Brain microvascular endothelial cell (primary cell): ENCODE data around the gene REPS2.

Experiments used
- DNase-seq: peaks from one replicate; pipeline ENCODE4 v3.0.0-alpha.2; 2020
- H3K27ac ChIP-seq: fragments of 250-450 bp; sonication (Bioruptor Pico); 2 replicates; pipeline ENCODE4 v1.5.1; 2020; ENCODE audit warnings: mild to moderate bottlenecking, moderate library complexity
- H3K27me3 ChIP-seq: fragments of 250-450 bp; sonication (Bioruptor Pico); replicated peaks from 2 replicates; pipeline ENCODE4 v1.5.1; 2020; ENCODE audit warnings: mild to moderate bottlenecking
- H3K36me3 ChIP-seq: fragments of 250-450 bp; sonication (Bioruptor Pico); replicated peaks from 2 replicates; pipeline ENCODE4 v1.5.1; 2020; ENCODE audit warnings: mild to moderate bottlenecking
- H3K4me3 ChIP-seq: 2 replicates; pipeline ENCODE4 v1.5.1; 2011; ENCODE audit warnings: low read depth, mild to moderate bottlenecking, control low read depth, low read length, moderate library complexity
- in situ Hi-C: cut with HindIII; loops from 2 replicates; pipeline ENCODE4 v1.10.0; 2017; ENCODE audit warnings: low sequenced_read_pairs, low pct_ligation_motif_present
- TF ChIP-seq, protein P1 (sequence below): IDR thresholded peaks from 2 replicates; pipeline ENCODE4 v1.5.1; 2011; ENCODE audit warnings: low read depth, mild to moderate bottlenecking, moderate library complexity, low read length, control low read depth, inconsistent platforms; ENCODE audit errors: missing control alignments

REPS2 gene

DNA sequence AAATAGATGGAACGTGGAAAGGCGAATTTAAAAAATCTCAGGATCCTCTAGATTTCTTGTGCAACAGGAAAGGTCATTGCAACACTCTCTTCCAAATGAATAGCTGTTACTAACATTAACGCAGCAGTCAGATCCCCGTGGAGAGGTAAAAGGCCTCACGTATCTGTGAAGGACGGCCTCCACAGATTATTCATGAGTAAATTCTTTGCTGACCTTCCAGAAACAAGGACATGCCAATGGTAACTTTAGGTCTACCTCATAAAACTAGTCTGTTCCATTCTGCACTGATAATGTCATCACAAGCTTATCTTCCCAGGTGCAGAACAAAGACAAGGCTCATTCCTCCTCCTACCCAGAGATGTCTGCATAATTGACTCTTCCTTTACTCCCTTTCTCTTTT is 16.1 kb upstream of the REPS2 start:
- Histone ChIP-seq H3K36me3 (no peaks in the 10 kb centered on the region), H3K27ac (no peak overlapping the region), H3K27me3 (no peaks in the 10 kb centered on the region), H3K4me3 (no peak overlapping the region)
- DNase-seq, result no peak
- in situ Hi-C loops, result no loop called here
- TF ChIP-seq, protein P1, sequence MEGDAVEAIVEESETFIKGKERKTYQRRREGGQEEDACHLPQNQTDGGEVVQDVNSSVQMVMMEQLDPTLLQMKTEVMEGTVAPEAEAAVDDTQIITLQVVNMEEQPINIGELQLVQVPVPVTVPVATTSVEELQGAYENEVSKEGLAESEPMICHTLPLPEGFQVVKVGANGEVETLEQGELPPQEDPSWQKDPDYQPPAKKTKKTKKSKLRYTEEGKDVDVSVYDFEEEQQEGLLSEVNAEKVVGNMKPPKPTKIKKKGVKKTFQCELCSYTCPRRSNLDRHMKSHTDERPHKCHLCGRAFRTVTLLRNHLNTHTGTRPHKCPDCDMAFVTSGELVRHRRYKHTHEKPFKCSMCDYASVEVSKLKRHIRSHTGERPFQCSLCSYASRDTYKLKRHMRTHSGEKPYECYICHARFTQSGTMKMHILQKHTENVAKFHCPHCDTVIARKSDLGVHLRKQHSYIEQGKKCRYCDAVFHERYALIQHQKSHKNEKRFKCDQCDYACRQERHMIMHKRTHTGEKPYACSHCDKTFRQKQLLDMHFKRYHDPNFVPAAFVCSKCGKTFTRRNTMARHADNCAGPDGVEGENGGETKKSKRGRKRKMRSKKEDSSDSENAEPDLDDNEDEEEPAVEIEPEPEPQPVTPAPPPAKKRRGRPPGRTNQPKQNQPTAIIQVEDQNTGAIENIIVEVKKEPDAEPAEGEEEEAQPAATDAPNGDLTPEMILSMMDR, result no peak

DNA sequence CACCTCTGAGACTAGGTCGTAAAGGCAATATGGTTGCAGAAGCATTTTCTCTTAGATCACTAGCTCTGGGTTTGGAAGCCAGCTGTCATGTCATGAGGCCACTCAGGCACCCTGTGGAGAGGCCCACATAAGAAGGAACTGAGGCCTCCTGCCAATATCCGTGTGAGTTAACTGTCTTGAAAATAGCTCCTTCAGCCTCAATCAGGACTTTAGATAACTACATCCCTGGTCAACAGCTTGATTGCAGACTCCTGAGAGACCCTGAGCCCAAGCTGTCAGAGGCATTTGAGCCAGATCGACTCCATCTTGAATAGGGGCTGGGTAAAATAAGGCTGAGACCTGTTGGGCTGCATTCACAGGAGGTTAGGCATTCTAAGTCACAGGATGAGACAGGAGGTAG is 15.1 kb upstream of the REPS2 start:
- Histone ChIP-seq H3K27me3 (no peaks in the 10 kb centered on the region), H3K27ac (no peak overlapping the region), H3K4me3 (no peak overlapping the region), H3K36me3 (no peaks in the 10 kb centered on the region)
- TF ChIP-seq, protein P1, result no peak
- DNase-seq, result no peak
- in situ Hi-C loops, result no loop called here

DNA sequence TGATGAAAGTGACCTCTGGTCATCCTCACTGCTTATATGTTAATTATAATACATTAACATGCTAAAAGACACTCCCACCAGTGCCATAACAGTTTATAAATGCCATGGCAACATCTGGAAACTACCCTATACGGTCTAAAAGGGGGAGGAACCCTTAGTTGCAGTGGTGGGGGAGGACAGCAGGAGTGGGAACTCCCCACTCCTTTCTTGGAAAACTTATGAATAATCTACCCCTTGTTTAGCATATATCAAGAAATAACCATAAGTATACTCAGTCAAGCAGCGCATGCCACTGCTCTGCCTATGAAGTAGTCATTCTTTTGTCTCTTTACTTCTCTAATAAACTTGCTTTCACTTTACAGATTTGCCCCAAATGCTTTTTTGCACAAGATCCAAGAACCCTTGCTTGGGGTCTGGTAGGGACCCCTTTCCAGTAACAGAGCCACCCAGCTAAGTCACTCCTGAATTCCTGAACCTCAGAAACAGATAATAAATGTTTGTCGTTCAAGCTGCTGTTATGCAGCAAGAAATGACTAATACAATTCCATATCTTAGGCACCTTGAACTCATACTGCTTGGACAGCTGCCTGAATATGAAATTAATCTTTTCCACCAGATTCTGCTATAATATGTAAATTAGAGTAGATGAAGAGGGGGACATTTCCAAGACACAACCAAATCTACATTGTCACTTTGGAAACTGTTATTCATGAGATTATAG is 14.4 kb upstream of the REPS2 start:
- H3K4me3 ChIP-seq, result no peak overlapping the region
- TF ChIP-seq, protein P1, result no peak
- DNase-seq, result no peak
- H3K36me3 ChIP-seq, result no peaks in the 10 kb centered on the region
- H3K27ac ChIP-seq, result no peak overlapping the region
- in situ Hi-C loops, result no loop called here
- no peaks in the 10 kb centered on the region for H3K27me3 ChIP-seq

DNA sequence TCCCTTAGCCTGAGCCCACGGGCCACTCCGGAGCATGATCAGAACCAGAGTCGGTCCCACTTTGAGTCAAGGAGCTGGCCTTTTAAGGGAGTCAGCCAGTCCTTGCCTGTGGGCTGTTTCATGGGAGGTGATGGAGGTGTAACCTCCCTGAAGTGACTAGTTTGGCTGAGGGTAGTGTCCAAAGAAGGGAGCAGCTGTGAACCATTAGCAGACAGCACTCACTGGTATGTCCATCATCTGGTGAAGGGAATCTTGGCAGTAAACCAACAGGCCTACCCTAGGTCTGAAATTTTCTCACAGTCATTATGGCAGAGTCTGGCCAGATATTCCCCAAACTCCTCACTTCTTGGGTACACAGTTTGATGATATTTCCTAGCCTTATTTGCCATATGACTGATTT is 12.3 kb upstream of the REPS2 start:
- in situ Hi-C loops, result no loop called here
- Histone ChIP-seq H3K27ac (no peak overlapping the region), H3K4me3 (no peak overlapping the region), H3K36me3 (no peaks in the 10 kb centered on the region), H3K27me3 (no peaks in the 10 kb centered on the region)
- no peak for DNase-seq
- TF ChIP-seq, protein P1, result no peak

DNA sequence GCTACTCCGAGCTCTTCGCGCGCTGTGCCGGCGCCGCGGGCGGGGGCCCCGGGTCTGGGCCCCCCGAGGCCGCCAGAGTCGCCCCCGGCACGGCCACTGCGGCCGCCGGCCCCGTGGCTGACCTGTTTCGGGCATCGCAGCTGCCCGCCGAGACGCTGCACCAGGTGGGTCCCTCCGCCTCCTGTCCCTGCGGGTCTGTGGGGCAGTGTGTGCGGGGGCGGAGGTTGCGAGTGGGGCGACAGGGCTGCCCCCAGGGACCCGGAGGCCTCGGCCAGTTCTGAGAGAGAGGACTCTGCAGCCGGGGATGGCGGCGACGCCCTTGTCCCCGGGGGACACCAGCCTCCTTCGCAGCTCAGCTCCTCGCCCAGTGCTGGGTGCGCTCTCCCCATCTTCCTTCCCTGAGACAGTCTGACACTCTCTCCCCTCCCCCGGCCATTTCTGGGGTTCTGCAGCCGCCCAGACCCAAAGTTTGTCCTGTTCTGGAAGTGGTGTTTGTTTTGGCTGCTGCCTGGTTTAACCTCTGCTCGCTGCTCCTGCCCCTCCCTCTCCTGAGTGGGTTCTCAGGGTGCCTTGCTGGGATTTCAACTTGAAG is 609 bp downstream of the REPS2 start:
- Histone ChIP-seq H3K27ac (no peak overlapping the region), H3K27me3 (peaks cover 5% of the 10 kb centered on the region), H3K36me3 (no peaks in the 10 kb centered on the region), H3K4me3 (peak overlapping the region; percentile 56)
- TF ChIP-seq, protein P1, result no peak
- in situ Hi-C loops, result no loop called here
- no peak for DNase-seq
